ENCODE results near the gene CGN.

Gene CGN

GRCh38 chr1:151510957-151511635, at the start of gene CGN:
TSS of gene CGN (plus strand) at chr1:151511387. CDS start at chr1:151518520, 7,133 bp downstream.
- DNase-seq: peak; percentile 61 to 87

GRCh38 chr1:151461694-151462093, 49.5 kb upstream of the CGN start:
- DNase-seq: no peak

- DNase-seq: no peak
Observed at GRCh38 chr1:151465026-151465425, 46.2 kb upstream of the CGN start.

GRCh38 chr1:151472856-151473731, 38.1 kb upstream of the CGN start:
- DNase-seq: no peak

- DNase-seq: no peak
Observed at GRCh38 chr1:151474745-151475144, 36.4 kb upstream of the CGN start.

GRCh38 chr1:151475175-151475574, 36.0 kb upstream of the CGN start:
- DNase-seq: no peak

GRCh38 chr1:151476083-151476482, 35.1 kb upstream of the CGN start:
- no peak for DNase-seq

GRCh38 chr1:151477066-151477465, 34.1 kb upstream of the CGN start:
- DNase-seq: no peak

- no peak for DNase-seq
Observed at GRCh38 chr1:151478140-151478812, 32.9 kb upstream of the CGN start.

GRCh38 chr1:151478923-151479322, 32.3 kb upstream of the CGN start:
- no peak for DNase-seq

GRCh38 chr1:151479462-151479861, 31.7 kb upstream of the CGN start:
- no peak for DNase-seq

GRCh38 chr1:151482017-151482416, 29.2 kb upstream of the CGN start:
- no peak for DNase-seq

GRCh38 chr1:151485685-151486255, 25.4 kb upstream of the CGN start:
- DNase-seq: no peak

- DNase-seq: no peak
Observed at GRCh38 chr1:151486557-151486956, 24.6 kb upstream of the CGN start.

- no peak for DNase-seq
Observed at GRCh38 chr1:151491641-151492040, 19.5 kb upstream of the CGN start.

GRCh38 chr1:151492120-151492519, 19.1 kb upstream of the CGN start:
- DNase-seq: no peak

- DNase-seq: no peak
Observed at GRCh38 chr1:151493042-151493441, 18.1 kb upstream of the CGN start.

GRCh38 chr1:151494741-151495281, 16.4 kb upstream of the CGN start:
- no peak for DNase-seq

- no peak for DNase-seq
Observed at GRCh38 chr1:151495316-151495715, 15.9 kb upstream of the CGN start.

- DNase-seq: no peak
Observed at GRCh38 chr1:151499365-151499764, 11.8 kb upstream of the CGN start.

GRCh38 chr1:151499930-151500329, 11.3 kb upstream of the CGN start:
- DNase-seq: no peak

GRCh38 chr1:151501474-151501873, 9.7 kb upstream of the CGN start:
- DNase-seq: no peak
